Fibroblast of upper back skin (primary cell): Measurements from ENCODE around the gene GDF9.
A peak's percentile ranks its signal among the peaks of the same experiment; 100 is the strongest.
"Not testable (repeated sequence)": the region's sequence is repeated elsewhere in the genome, so short reads cannot be mapped to it uniquely, and the experiment has no call there.

Experiments used
- DNase-seq: peaks from one replicate; pipeline ENCODE4 v3.0.0-alpha.2; 2013

GDF9 gene

GRCh38 chr5:132871459-132872284 lies 5.4 kb upstream of the GDF9 start:
- no peak for DNase-seq

GRCh38 chr5:132870801-132871200 lies 4.5 kb upstream of the GDF9 start:
- DNase-seq: no peak

DNA sequence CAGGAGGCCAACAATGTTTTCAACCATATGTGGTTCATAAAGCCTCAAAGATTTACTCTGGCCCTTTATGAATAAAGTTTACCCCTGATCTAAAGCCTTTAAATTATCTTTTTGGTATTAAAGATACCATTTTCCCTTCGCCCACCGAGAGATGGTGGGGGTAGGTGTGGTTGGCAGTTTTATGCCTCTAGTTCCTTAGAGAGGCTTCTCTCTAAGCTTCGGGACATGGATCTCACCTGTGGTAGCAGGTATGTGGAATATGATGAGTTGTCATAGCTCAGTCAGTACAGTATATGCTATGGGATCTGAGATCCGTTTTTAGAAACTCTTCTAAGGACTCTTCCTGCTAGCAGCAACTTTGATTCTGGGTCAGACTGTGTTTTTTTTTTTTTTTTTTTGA lies 2.5 kb upstream of the GDF9 start:
- no peak for DNase-seq

GRCh38 chr5:132867046-132867451 lies 780 bp upstream of the GDF9 start:
- no peak for DNase-seq

- no peak for DNase-seq
These were observed 464 bp downstream of the GDF9 start for GRCh38 chr5:132865668-132866341.

DNA sequence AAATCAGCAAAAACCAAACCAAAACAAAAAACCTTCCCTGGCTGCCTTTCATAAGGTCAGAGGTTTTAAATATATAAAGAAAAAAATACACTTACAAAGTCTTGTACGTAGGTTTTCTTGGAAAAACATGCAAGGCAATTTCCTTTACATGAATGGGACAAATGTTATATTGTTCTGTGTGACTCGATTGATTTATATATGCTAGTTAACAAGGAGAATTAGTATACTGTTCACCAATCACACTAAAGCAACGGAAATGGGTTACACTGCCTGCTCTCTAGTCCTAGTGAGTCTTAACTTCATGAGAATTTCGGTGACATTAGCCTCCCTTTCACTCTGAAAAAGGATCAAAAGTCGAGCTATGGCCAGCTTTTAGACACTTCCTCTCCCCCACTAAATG lies 5.5 kb downstream of the GDF9 start:
- DNase-seq: no peak

DNA sequence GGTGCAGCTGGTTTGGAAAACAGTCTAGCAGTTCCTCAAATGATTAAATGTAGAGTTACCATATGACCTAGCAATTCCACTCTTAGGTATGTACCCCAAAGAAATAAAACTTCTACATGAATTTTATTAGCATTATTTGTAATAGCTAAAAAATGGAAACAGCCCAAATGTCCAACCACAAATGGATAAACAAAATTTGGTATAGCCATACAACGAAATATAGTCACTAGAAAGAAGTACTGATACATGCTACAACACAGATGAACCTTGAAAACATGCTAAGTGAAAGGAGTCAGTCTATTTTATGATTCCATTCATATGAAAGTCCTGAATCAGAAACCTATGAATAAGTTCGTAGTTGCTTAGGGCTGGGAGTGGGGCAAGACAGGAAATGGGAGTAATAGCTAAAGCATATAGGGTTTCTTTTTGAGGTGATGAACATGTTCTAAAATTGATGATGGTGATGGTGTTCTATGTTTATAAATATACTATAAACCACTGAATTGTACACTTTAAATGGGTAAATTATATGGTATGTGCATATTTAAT lies 6.3 kb downstream of the GDF9 start:
- no peak for DNase-seq

GRCh38 chr5:132856011-132856410 lies 10.3 kb downstream of the GDF9 start:
- no peak for DNase-seq

DNA sequence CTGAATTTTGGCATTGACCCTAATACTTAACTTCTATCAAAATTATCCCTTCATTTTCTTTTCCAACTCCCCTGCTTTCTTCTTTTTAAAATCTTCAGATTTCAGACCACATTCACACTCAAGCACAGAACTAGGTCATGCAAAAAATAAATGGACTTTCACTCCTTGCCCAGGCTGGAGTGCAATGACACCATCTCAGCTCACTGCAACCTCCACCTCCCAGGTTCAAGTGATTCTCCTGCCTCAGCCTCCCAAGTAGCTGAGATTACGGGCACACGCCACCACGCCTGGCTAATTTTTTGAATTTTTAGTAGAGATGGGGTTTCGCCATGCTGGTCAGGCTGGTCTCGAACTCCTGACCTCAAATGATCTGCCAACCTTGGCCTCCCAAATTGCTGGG lies 11.3 kb downstream of the GDF9 start:
- not testable (repeated sequence) for DNase-seq

DNA sequence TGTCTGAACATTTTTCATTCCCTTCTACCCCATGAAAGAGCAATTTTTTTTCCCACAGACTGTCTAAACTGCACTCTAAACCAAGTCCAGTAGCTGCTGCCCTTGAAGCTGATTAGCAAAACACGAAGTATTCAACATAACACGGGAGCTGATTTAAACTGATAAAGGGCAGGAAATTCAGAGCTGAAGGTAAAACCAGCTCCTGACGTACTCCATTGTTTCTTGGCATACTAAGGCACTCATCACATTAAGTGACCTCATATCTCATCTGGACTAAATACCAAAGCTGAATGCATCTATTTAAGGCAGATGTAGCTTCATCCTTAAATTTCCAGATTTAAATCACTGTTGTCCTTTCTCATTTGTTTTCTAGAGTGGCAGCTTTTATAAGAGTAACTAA lies 12.0 kb downstream of the GDF9 start:
- peak; percentile 16 for DNase-seq

DNA sequence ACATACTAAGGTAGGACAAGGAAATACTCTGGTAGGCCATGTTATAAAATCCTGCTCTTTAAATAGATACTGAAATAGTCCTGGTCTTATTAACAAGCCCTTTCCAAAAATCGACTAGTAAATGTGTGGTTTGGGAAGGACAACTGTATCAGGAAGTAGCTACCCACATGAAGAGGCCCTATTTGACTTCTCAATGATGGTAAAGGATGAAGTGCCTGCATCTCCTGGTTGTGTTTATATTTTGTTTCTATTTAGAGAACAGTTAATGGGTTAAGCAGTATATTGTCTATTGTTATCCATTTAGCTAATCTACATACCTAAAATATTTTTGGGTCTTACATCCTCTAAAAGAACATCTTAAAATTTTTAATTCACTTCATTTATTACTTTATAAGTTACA lies 12.5 kb downstream of the GDF9 start:
- DNase-seq: no peak

DNA sequence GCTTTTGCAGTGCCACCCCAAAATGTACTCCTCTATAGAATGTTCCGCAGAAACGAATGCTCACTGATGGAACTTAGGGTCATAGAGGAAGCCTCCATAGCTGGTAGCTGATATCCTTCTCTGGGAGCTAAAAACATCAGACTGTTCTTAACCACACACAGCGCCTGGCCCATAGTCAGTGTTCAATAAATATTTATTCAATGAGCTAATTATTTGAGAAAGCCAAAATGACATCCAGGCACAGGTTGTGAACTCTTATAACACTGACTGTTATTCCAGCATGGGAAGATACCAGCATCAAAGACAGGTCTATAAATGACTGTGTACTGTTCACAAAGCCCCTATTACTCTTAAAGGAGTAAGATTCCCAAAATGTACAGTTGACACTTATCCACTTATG lies 12.9 kb downstream of the GDF9 start:
- DNase-seq: no peak

DNA sequence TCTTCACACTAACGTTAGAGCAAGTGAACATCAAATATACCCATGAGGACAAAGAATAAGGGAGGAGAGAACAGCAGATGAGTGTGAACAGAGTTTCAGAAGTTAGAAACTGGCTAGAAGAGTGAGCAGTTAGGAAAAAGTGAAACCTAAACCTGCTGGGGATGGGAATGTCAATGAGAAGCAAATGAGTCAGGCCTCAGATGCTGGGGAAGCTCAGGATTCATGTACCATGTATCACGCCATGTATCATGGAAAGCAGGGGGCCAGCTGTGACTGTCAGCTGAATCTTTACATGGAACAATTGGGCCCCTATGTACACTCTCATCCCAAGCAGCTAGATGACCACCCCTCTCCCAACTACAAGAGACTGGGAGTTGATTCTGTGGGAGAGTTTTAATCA lies 16.2 kb downstream of the GDF9 start:
- DNase-seq: peak; percentile 45

- no peak for DNase-seq
These were observed 16.9 kb downstream of the GDF9 start for GRCh38 chr5:132849347-132849746.

DNA sequence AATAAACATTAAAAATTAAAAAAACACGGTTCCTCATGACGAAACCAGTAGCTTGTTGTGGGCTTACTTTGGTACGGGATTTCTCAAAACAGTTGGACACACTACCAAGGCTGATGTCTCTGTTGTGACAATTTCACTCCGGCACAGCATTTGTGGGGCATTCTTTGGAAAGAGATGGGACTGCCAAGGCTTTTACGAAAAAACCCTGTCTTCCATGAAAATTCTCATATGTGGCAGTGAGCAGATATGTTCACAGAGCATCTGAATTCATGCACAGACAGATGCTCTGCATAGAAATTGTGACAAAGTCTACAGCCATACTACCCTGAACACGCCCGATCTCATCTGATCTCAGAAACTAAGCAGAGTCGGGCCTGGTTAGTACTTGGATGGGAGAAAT lies 18.0 kb downstream of the GDF9 start:
- no peak for DNase-seq

GRCh38 chr5:132841305-132841704 lies 25.0 kb downstream of the GDF9 start:
- DNase-seq: no peak

GRCh38 chr5:132840896-132841295 lies 25.4 kb downstream of the GDF9 start:
- no peak for DNase-seq

- DNase-seq: no peak
These were observed 26.0 kb downstream of the GDF9 start for GRCh38 chr5:132840313-132840712.

- DNase-seq: peak; percentile 52
These were observed 26.6 kb downstream of the GDF9 start for GRCh38 chr5:132839426-132840301.

DNA sequence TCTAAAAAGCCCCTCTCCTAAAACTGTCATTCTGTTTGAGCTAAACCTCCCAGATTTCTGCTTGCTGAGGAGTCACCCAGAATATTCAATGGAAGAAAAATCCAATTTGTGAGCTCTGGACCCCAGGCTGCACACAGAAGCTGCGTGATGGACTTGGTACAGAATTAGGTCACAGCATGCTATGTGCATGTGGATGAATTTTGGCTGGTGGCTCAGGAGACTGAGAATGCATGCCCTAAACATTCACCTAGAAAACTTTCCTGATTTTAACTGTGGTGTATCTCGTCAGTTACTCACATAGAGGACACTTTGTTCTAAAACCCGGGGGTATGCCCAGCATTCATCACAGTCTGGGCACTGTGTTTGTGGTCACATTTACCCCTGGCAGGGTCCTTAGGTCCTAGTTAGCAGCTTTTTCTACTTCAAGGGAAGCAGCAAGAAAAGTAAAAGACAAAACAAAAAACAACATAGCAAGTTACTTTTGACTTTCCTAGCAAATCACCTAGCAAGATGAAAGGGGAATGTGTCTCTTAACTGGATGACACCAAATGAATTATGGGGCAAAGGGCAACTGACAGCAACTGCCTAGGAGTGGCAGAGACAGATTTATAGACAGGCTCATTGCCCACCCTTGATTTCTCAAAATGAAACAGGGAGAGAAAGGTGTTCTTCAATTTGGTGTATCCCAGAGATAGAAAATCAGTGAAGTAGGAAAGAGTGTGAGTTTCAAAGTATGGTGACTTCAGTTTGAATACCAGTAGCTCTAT lies 27.6 kb downstream of the GDF9 start:
- DNase-seq: no peak

DNA sequence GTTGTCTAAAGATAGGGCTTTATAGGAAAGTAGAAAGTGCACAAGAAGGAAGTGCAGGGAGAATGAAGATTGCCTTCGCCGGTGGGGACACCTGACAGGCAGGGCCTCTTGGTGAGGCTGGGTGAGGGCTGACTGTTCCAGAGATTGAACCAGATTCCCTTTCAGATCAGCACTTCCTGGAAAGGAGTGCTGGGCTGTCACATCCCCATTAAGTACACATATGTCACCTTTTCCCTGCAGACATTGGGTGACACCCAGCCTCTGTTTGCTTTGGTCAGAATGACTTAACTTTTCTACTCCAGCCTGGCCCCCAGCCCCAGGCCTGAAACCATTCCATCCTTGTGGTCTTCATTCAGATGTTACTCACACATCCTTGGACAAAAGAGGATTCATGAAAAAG lies 28.4 kb downstream of the GDF9 start:
- no peak for DNase-seq

DNA sequence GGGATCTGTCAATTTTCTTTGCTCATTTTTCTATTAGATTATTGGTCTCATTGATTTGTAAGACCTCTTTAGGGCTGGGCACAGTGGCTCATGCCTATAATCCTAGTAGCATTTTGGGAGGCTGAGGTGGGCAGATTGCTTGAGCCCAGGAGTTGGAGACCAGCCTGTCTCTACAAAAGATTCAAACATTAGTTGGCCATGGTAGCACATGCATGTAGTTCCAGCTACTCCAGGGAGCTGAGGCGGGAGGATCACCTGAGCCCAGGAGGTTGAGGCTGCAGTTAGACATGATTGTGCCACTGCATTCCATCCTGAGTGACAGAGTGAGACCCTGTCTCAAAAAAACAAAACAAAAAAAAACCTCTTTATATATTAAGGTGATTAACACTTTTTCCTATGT lies 29.4 kb downstream of the GDF9 start:
- DNase-seq: no peak

GRCh38 chr5:132834057-132834456 lies 32.2 kb downstream of the GDF9 start:
- no peak for DNase-seq
